ENCODE results near the gene NAA10.

The NAA10 gene

GRCh38 chrX:153882557-153882956 is 52.3 kb downstream of the NAA10 start:
- no peak for DNase-seq

DNA sequence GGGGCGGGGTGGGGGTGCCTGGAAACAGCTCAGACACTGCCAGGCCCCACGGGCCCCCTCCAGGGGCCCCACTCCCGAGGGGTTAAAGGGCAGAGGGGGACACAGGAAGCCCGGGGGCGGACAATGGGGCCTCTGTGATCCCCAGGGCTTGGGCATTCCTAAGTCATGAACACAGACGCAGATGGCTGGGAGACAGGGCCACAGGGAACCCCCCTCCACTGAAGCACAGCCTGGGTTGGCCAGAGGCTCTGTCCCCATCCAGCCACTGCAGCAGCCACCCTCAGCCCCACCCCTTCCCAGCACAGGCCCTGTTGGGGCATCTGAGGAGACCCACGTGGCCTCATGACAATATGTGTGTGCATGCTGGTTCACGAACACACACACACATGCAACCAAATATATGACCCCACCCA is 52.7 kb downstream of the NAA10 start:
- DNase-seq = no peak

- no peak for DNase-seq
Observed at GRCh38 chrX:153881281-153881680, 53.6 kb downstream of the NAA10 start.

- no peak for DNase-seq
Observed at GRCh38 chrX:153880440-153880815, 54.4 kb downstream of the NAA10 start.

- DNase-seq = no peak
Observed at GRCh38 chrX:153879741-153880439, 54.9 kb downstream of the NAA10 start.
